Measurements from ENCODE around the gene COL1A2.

DNA sequence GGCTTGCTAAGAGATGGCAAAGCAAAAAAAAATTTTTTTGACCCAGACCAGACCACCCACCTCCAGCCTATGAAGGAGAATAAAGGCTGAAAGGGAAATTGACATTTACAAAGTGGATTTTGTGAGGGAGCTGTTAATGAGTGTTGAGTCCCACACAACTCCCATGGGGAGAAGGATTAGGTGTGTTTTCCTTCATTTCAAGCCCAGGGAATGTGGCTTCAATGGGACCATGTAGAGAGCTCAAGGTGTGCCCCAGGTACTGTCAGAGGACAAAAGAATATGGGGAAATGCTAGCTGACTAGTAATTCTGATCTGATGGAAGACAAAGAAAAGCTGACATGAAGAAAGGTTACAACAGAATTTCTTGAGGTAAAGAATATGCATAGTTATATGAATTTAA is 48.8 kb upstream of the COL1A2 start:
- no peak for TF ChIP-seq EZH2 (IDR thresholded peaks at IDR 0.05; ENCODE audit: borderline replicate concordance, low read depth, low read length, poor library complexity, severe bottlenecking)
- no peak for TF ChIP-seq CTCF (conservative IDR thresholded peaks at IDR 0.05; ENCODE audit: low read depth, low read length)
